Inferior parietal cortex (tissue), 1 donor: ENCODE data around the gene ATP1A2.

ENCODE experiments used
- DNase-seq: peaks from one replicate; pipeline ENCODE4 v3.0.0-alpha.2; 2016; ENCODE audit errors: extremely low spot score

Gene ATP1A2

DNA sequence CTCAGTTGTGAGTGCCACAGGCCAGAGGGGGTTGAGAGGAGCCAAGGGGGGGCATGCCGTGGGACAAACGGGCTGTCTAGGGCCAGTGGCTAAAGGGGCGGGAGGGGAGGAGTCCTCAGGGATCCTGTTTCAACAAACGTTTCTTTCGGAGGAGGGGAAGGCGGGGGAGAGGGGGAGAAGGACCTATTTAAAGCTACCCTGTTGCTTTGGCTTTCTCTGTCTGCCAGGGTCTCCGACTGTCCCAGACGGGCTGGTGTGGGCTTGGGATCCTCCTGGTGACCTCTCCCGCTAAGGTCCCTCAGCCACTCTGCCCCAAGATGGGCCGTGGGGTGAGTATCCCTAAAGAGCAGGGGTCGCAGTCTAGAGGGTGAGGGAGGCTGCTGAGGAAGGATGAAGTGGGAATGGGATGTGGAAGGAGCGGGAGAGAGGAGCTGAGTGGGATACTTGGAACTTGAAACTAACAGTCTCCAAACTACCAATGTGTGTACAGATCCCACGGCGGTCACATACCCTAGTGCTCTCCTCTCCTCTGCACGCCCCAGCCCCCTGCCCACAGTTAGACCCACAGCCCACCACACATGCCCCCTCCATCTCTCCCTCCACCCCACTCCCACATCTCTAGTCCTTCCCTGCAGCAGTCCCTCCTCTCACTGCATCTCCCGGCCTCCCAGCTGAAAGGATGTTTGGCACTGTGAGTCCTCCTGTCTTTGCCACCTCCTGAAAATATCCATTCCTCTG, at the start of gene ATP1A2:
Gene ATP1A2 (plus strand): TSS at position 215 of the 738 bp plus-strand sequence. CDS start 103 bp downstream, at position 318.
- no peak for DNase-seq

GRCh38 chr1:160066829-160067745, 48.5 kb upstream of the ATP1A2 start:
- no peak for DNase-seq

- no peak for DNase-seq
These were observed 47.3 kb upstream of the ATP1A2 start for GRCh38 chr1:160068225-160068624.

GRCh38 chr1:160069460-160070231, 45.9 kb upstream of the ATP1A2 start, which contains the start of gene KCNJ10:
Gene KCNJ10, minus strand, starts transcription at chr1:160070160. Its CDS starts 27,628 bp downstream, at chr1:160042532.
- DNase-seq, result no peak

- DNase-seq, result peak; percentile 75
These were observed 45.1 kb upstream of the ATP1A2 start for GRCh38 chr1:160070243-160071163.

DNA sequence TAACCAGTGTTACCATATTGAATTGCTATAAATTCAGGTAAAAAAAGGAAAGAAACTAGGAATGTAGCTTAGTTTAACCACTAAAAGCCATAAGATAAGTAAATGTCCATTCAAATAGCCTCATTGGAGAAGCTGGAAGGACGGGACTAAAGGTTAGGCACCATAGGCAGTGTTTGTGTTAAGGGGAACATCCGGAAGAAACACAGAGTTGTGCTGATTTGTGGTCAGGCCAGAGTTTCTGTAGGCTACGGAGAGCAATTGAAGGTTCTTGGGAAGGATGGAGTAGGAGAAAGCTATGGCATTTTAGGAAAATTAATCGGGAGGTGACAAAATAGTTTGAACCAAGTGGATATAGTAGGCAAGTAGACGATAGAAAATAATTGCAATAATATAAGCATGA, 44.3 kb upstream of the ATP1A2 start:
- no peak for DNase-seq

DNA sequence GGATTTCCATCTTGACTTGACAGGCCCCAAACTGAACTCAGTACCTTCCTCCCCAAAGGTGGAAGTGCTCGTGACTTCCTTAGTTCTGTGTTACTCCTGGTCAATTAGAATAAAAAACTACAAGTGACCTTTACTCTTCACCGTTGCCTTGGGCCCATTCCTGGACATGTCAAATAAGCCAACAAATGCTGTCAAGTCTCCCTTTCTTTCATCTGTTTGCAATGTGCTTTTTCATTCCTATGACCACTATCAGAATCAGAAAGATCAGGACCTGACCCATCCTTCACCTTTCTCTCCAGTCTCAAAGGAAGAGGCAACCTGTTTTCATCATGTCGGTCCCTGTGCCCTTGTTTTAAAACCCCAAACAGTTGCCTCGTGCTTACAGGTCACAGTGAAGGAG, 40.7 kb upstream of the ATP1A2 start:
- DNase-seq, result no peak

DNA sequence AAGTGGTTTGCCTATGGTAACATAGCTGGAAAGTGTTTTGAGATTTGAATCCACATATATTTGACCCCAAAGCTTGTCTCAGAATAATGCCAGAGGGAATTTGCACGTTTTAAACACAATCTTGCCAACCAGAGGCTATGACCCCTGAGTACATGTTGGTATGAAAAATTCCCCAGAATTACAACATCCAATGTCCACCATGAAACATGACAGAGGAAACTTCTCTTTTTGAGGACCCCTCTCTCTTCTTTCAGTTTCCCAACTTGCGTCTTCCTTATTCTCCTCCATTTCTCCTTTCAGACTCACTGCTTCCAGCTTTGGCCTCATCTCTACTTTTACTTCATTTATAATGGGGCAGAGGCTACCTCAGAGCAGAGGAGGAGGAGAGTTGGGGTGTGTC, 39.7 kb upstream of the ATP1A2 start:
- no peak for DNase-seq

DNA sequence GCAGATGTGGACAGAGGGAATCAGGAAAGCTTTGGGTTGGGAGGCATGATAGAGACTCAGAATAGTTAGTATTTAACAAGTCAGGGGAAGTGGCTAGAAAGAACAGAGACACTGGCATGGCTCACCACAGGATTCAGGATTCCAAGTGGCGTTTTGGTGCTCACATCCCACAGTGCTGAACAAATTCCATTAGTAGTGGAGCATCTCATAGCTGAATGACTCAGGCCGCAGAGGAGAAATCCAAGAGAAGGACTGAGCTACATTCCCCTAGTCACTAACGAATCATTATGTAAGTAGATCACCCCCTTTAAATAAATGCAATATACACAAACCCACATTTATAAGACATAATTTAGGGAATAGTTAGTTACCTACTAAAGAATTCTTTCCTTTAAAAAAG, 39.3 kb upstream of the ATP1A2 start:
- DNase-seq, result no peak

GRCh38 chr1:160077486-160077885, 38.1 kb upstream of the ATP1A2 start:
- no peak for DNase-seq

DNA sequence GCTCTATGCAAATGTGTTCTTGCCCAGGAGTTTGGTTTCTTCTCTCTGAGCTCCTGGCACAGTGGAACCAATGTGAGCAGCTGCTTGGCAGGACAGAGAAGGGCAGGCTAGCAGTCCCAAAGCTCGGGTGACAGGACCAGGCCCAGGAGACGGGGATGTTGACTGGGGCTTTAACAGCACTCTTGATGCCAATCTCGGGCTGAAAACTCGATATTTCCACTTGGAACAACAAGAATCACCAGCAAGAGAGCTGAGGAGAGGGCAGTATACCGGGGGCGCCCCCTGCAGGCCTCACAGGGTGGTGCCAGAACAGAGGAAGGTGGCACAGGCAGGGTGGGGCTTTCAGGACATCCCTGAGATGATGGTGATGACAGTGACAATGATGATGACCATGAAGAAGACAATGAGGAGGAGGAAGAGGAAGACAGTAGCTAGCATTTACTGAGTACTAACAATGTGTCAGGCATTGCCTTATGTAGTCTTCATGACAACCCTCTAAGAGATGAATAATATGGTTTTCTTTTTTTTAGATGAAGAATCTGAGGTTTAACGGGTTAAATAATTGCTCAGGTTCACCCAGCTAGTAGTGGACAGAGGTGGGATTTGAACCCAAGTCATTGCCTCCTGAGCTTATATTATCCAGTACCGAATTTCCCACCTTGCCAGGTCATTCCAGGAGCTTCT, 36.9 kb upstream of the ATP1A2 start:
- no peak for DNase-seq

- DNase-seq, result no peak
These were observed 36.1 kb upstream of the ATP1A2 start for GRCh38 chr1:160079448-160079847.

DNA sequence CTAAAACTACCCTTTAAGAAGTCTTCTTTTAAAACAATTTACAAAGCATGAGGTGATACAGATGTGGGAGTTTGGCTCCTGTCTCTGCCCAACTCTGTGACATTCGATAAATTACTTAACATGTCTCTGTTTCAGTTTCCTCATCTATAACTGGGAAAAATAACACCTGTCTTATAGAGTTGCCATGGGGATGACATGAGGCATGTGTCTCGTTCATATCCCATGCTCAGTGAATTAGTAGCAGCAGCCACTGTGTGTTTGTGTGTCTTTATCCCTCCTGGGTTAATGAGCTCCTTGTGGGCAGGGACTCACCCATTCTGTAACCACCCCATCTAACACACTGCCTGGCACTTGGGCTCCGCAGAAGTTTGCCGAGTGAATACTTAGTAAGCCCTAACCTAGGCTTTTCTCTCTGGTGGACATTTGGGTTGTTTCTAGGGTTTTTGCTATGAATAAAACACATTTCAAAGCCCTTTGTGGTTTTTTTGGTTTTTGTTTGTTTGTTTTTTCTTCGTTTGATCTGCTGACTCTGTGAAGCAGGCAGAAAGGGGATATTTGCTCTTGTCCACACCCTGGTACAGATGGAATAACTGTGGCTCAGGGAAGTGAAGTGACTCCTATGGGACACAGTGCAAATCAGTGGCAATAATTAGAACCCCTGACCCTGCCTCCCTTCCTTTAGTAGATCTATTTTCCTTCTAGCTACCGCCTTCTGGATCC, 35.0 kb upstream of the ATP1A2 start:
- DNase-seq, result no peak

GRCh38 chr1:160081261-160081936, 34.2 kb upstream of the ATP1A2 start, which contains the start of gene KCNJ9:
Gene KCNJ9, plus strand, starts transcription at chr1:160081538. Its CDS starts 2,493 bp downstream, at chr1:160084031.
- peak; percentile 86 for DNase-seq

- DNase-seq, result no peak
These were observed 33.1 kb upstream of the ATP1A2 start for GRCh38 chr1:160082487-160082886.

DNA sequence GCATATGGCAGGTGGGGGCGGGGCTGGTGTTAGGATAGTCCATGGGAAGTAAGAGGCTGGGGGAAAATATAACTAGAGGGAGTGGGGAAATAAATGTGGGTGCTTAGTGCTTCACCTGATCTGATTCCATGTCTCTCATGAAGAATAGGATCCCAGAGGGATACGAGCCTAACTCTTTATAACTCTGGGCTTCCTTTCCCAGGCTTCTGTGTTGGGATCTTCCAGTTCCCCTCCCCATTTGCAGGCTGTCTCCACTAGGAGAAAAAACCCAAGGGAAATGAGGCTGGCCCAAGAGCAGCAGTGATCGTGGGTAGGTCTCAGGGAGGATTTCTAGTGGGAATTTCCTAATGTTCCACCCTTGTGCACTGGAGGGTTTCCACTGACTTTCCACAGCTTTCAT, 32.6 kb upstream of the ATP1A2 start:
- DNase-seq, result peak; percentile 13

DNA sequence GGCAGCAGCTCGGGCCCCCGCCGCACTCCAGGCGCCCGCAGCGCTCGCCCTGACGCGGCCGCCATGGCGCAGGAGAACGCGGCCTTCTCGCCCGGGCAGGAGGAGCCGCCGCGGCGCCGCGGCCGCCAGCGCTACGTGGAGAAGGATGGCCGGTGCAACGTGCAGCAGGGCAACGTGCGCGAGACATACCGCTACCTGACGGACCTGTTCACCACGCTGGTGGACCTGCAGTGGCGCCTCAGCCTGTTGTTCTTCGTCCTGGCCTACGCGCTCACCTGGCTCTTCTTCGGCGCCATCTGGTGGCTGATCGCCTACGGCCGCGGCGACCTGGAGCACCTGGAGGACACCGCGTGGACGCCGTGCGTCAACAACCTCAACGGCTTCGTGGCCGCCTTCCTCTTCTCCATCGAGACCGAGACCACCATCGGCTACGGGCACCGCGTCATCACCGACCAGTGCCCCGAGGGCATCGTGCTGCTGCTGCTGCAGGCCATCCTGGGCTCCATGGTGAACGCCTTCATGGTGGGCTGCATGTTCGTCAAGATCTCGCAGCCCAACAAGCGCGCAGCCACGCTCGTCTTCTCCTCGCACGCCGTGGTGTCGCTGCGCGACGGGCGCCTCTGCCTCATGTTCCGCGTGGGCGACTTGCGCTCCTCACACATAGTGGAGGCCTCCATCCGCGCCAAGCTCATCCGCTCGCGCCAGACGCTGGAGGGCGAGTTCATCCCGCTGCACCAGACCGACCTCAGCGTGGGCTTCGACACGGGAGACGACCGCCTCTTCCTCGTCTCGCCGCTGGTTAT, 31.4 kb upstream of the ATP1A2 start:
- DNase-seq, result peak; percentile 49

- DNase-seq, result no peak
These were observed 30.7 kb upstream of the ATP1A2 start for GRCh38 chr1:160084771-160085321.
